HG03558 (cell line): Measurements from ENCODE around the gene PLXNA2.

ENCODE experiments used
- ATAC-seq: cut with Tn5 transposase; IDR thresholded peaks from one replicate; pipeline ENCODE4 v1.9.1; 2021; ENCODE audit warnings: moderate number of reproducible peaks; ENCODE audit not compliant: unreplicated experiment; ENCODE audit errors: extremely low read depth

Gene PLXNA2

DNA sequence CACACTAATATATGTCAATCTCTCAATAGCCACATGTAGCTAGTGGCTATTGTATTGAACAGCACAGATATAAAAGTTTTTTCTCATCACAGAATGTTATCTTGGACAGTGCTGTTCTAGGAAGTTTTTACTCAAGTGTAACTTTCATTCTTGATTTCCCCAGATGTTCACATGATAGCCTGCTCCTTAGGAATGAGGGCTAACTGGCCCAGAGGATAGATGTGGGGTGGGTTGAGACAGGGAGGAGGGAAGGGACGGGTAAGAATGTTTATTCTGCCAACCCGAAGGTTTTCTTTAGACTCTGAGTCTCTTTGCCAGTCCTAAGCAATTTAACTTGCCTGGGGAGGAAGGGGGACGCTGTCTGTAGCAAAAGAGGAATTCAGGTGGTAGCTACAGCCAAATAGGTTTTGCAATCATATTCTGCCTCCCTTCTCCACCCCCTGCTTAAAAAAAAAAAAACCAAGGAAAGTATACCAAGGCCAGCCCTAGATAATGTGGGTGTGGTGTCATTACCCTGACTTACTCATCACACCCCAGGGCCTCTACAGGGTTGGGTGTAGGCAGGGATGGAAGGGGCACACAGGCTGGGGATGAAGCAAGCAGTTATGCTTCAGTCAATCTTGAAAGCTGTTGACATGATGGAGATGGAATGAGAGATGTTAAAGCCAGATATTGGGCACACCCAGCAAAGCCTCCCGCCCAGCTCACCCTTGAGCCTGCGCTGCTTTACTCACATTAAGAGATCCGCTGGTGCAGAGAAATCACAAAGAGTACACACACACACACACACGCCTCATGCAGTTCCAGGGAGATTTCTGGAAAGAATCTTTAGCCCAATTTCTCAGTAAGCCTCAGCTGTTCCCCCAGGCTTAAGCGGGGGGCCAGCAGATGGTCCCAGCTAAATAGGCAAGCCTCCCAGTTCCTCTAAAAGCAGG is 59.9 kb downstream of the PLXNA2 start:
- ATAC-seq: no peak

DNA sequence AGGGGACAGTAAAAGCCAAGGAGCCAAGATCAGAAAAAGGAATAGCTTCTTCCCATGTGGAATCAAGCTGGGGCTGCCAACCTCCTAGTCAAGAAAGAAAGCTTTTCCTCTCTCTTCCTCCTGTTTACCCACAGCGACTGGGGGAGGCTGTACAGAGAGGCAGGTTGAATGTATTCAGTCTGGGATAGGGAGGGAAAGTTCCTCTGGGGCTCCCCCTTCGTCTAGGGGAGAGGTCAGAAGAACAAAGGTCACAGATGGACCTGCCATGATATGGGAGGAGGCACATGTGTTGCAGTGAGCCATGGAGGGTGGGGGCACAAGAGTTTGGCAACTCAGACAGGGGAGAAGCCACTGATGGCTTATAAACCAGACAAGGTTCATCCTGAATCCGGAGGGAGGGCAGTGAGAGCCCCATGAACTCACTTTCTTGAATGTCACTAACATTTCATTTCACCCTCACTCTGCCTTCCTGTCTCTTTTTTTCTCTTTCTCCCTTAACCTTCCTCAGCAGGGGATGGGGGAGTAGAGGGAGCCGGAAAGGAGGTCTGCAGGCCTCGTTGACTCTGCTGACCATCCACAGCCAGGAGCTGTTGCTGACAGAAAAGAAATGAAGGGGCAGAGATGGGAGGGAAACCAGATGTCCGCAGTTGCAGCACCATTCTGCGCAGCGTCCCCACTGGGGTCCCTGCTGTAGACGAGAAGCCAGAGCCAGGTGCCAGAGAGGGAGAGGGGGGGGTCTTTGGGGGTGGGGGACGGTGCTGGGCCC is 61.1 kb downstream of the PLXNA2 start:
- ATAC-seq: no peak

GRCh38 chr1:208181364-208181763 is 62.8 kb downstream of the PLXNA2 start:
- ATAC-seq: no peak

- no peak for ATAC-seq
These were observed 63.8 kb downstream of the PLXNA2 start for GRCh38 chr1:208180421-208180820.

- ATAC-seq: no peak
These were observed 64.2 kb downstream of the PLXNA2 start for GRCh38 chr1:208179961-208180409.

DNA sequence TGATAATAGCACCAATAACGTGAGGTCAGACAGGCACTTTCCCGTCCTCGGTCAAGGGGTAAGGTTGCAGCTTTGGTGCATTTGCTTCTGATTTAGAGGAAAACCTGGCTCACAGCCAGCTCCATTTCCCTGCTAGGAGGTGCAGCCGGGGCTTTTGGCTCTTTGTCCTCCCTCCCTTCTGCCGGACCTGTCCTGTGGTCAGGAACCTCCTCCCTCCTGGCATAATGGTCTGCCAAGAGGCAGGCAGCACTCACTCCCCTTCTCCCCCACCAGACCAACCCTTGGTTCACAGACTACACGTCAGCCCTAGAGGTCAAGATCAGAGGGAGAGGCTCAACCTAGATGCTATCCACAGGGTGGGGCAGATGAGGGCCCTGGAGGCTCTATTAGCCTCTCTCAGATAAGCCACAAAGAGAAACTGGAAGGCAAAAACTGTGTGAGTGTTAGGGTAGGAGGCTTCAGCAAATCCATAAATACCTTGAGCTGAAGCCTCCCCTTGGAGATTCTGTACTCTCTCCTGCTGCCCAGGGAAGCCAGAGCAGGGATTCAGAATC is 64.8 kb downstream of the PLXNA2 start:
- ATAC-seq: no peak

GRCh38 chr1:208178091-208178529 is 66.1 kb downstream of the PLXNA2 start:
- no peak for ATAC-seq

DNA sequence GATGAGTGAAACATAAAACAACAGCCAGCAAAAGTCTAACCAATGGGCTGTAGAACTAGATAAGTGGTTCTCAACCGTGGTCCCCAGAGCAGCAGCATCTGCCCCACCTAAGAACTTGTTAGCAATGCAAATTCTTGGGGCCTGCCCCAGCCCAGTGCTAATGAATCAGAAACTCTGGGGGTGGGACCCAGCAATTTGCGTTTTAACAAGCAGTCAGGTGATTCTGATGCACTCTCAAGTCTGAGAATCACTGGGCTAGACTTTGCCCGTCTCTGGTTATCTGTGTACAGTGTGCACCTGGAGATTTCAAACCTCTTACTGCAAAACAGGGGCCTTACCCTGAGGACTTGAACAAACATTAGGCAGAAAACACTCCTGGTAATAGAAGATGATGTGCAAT is 66.5 kb downstream of the PLXNA2 start:
- ATAC-seq: peak; percentile 81

DNA sequence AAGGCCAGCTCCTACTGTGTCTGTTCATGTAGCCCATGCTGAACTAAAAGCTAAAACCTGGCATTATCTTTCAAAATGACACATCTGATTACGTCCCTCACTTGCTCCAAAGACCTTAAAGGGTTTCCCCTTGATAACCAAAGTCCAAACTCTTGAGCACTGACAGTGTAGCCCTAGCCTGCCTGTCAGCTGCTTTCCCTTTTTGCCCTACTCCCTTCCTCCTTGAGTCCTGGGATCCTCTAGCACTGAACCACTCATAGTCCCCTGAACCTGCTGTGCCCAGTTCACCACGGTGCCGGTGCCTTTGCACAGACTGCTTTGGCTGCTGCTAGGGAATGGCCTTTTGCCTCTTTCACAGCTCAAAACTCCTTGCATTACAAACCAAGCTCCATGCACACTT is 67.5 kb downstream of the PLXNA2 start:
- ATAC-seq: no peak

DNA sequence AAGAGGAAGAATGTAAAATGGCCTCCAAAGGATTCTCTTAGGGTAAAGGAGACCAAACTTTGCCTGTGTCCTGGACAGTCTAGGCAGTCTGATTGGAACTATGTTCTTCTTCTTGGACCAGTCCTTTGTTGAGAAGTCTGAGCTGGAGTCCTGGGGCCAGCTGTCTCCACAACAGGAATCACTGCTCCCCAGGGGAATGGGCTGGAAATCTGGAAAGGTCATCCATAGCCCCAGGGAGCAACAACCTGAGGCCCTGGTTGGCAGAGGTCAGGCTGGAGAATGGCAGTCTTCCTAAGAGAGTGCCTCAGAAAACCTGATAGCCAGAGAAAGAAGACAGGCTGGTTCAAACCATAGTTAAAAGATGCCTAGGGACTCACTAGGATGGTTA is 68.7 kb downstream of the PLXNA2 start:
- no peak for ATAC-seq

GRCh38 chr1:208174731-208175507 is 69.3 kb downstream of the PLXNA2 start:
- no peak for ATAC-seq

- no peak for ATAC-seq
These were observed 70.0 kb downstream of the PLXNA2 start for GRCh38 chr1:208174200-208174599.

DNA sequence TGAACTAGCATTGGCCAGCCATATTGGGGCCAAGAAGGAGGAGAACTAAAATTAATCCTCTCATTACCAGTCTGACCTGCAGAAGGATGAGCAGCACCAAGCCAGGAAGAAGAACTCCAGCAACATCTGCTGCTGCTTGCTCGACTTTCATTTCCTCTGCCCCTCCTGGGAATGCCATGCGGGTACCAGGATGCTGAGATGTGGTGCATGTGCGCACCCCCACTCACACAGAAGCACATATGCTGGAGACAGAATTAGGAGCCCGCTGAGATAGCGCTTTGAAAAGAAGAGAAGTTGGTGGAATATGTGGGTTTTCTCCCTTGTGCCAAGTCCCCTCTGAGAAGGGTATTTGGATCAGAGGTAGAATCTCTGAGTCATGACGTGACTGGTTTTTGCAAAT is 70.4 kb downstream of the PLXNA2 start:
- no peak for ATAC-seq

DNA sequence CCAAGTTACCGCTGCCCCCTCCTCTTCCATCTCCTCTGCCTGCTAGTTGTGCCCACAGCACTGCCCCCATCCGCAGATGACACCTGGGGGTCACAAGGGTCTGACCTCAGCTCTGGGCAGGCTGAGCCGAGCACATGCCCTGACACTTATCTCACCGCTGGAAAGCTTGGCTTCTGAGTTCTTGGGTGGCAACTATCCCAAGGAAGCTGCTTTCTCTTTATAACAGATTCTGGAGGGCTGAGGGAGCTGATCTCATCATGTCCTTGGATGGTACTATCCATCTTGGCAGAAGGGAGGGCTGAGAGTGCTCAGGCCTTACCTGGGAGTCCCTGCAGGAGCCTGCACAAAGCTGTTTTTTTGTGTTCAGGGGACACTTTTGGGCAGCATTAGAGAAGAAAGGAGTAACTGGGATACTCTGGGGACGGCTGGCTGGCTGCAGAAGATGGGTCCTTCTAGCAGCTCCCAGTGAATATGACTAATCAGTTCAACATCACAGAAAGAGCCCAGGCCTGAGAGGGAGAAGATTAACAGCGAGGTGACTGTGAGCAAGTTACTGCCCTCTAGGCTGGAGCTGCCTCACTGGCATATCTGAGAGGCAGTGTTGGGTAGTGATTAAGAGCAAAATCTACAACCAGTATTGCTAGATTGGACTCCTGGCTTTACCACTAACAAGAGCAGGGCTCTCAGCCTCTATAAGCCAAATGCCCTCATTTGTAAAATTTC is 71.6 kb downstream of the PLXNA2 start:
- no peak for ATAC-seq

GRCh38 chr1:208171616-208172422 is 72.4 kb downstream of the PLXNA2 start:
- no peak for ATAC-seq

DNA sequence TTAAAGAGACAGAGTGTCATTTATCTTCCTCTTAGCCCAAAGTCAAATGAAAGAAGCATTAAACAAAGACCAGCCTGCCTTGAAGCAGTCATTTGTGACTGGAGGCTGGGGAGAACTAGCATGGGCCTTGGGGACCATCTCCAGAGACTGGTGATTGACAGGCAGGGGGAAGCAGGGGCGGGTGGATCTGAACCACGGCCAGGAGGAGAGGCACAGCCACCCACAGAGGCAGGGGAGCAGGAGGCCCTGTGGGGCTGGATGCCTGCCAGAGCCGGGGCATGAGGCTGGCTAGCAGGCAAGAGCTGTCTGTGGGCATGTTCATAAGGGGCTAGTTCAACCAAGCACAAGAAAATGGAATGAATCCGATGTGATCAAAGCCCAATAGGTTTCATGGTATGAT is 73.9 kb downstream of the PLXNA2 start:
- ATAC-seq: no peak

GRCh38 chr1:208169081-208169879 is 74.9 kb downstream of the PLXNA2 start:
- ATAC-seq: no peak

- no peak for ATAC-seq
These were observed 76.8 kb downstream of the PLXNA2 start for GRCh38 chr1:208167261-208167869.
